ENCODE measurements around the gene PEAK1. TPM values are rescaled to one million over a fixed set of nuclear protein-coding genes. Genes with fewer than 3 reads are reported as not detected.
"Not testable (repeated sequence)": the region's sequence is repeated elsewhere in the genome, so short reads cannot be mapped to it uniquely, and the experiment has no call there.

The PEAK1 gene
- total RNA-seq, 2 donors from 2014 or later: 16.2 to 16.6 TPM

DNA sequence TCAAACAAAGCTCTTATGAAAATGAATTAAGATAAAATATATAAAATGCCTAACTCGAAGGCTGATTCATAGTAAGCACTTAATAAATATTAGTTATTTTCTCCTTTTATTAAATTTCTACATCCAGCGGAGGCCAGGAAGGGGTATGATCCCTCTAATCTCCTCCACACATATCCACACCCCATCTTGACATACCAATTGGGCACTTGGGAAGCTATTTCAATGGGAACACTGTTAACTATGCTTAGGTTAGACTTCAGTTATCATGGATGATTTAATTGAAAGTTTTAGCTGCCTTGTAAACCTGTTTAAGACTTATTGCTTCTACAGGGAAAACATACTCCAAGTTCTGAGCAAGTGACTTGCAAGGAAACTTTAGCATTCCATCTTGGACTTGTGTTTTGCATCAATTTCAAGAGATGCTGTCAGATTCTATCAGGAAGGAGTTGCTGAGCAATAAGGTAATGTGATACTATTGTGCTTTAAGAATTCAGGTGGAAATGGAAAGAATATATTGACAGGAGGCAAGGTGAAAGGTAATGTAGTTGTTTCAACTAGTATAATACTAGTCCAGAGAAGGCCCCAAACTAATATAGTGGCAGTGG is 228.6 kb downstream of the PEAK1 start:
- ATAC-seq (replicated peaks): no peak
- Mint-ChIP-seq H3K36me3 (ENCODE audit: low read depth) (no peaks in the 10 kb centered on the region), H3K4me3 (no peak overlapping the region), H3K4me1 (peaks cover 5% of the 10 kb centered on the region), H3K27me3 (no peaks in the 10 kb centered on the region), H3K27ac (no peak overlapping the region), H3K9me3 (no peaks in the 10 kb centered on the region)

DNA sequence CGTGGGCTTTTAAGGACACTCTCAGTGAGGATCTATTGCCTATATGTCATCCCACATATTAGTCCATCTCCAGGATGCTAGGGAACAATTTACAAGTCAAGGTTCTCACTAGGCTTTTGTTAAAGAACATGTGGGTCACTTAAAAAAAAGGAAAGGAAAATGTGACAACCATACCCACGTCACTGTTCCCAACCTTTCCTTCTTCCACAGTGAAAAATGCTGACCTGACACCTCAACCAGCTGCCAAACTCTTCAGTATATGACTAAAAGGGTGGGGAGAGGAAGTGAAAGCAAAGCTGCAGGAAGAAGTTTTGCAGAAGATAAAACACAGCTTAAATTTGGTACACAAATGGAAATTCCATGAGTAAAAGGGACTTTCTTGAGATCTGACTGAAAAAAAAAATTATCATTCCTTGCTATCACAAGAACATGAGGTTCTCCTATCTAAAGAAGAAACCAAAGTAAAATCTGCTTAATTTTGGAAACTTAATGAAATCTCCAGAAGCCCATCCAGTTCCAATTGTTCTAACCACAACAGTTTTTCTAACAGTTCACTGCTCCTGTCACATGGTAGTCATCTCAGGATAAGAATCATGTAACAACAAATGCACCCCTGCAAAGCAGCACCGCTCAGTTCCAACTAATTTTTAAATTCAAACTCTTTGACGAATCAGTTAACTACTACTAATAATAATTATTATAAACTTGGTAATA is 232.0 kb downstream of the PEAK1 start:
- H3K27ac Mint-ChIP-seq: peak overlapping the region; percentile 71
- H3K9me3 Mint-ChIP-seq: no peaks in the 10 kb centered on the region
- peaks cover 5% of the 10 kb centered on the region for H3K4me1 Mint-ChIP-seq

DNA sequence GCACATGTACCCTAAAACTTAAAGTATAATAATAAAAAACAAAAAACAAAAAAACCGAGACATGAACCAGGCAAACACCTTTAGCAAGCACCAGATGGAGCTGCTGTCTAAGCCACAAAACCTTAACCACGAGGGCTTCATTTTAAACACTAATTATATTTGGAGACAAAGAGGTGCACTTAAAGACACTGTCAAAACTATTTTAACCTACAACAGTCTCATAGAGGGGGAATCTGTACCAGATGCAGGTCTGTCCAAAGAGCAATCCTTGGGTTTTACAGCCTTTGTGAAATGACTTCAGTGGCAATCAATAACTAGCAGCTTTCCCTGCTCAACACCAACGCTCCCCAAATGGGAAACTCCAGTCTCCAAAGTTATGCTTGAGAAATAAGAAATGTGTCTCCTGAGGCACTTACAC is 233.3 kb downstream of the PEAK1 start:
- no peaks in the 10 kb centered on the region for H3K27me3 Mint-ChIP-seq
- no peaks in the 10 kb centered on the region for H3K9me3 Mint-ChIP-seq
- ATAC-seq (replicated peaks): no peak
- no peak overlapping the region for H3K4me3 Mint-ChIP-seq
- peaks cover 6% of the 10 kb centered on the region for H3K4me1 Mint-ChIP-seq
- no peaks in the 10 kb centered on the region for H3K36me3 Mint-ChIP-seq (ENCODE audit: low read depth)
- H3K27ac Mint-ChIP-seq: peak overlapping the region; percentile 71

More for the DNA sequence above, 232.0 kb downstream of the PEAK1 start:
- ATAC-seq (replicated peaks): peak; percentile 82
- Mint-ChIP-seq H3K27me3 (no peaks in the 10 kb centered on the region), H3K36me3 (ENCODE audit: low read depth) (no peaks in the 10 kb centered on the region), H3K4me3 (peak overlapping the region; percentile 50)

DNA sequence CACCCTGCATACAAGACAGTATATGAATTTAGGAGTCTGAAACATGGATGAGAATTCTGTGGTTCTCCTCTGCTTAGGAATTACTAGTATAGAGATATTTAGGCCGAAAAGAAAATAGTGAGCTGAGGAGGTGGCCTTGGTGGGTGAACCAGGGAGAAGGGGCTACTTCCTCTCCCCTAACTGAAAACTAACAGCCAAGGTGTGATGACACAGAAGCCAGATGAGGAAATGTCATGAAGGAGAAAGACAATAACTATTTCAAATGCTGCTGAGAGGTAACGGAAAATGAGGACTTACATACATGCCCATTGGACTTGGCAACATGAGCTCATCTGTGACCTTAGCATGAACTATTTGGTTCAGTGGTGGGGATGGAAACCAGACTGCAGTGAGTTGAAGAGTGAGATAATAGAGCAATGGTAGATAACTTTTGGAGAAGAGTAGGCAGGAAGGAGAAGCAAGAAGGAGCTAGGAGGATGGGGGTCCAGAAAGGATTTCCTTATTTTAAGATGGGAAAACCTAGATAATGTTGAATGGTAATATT is 234.6 kb downstream of the PEAK1 start:
- H3K4me1 Mint-ChIP-seq: peaks cover 14% of the 10 kb centered on the region
- no peak for ATAC-seq (replicated peaks)
- H3K9me3 Mint-ChIP-seq: no peaks in the 10 kb centered on the region
- H3K36me3 Mint-ChIP-seq (ENCODE audit: low read depth): no peaks in the 10 kb centered on the region
- H3K27ac Mint-ChIP-seq: peak overlapping the region; percentile 2
- no peaks in the 10 kb centered on the region for H3K27me3 Mint-ChIP-seq
- H3K4me3 Mint-ChIP-seq: no peak overlapping the region

DNA sequence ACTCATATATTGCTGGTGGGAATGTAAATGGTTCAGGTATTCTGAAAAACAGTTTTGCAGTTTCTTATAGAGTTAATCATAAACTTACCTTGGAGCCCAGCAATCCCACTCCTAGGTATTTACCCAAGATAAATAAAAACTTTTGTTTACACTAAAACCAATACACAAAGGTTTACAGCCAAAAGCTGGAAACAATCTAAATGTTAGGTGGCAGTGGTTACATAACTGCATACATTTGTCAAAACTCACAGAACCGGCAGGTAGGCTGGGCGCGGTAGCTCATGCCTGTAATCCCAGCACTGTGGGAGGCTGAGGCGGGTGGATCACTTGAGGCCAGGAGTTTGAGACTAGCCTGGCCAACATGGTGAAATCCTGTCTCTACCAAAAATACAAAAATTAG is 235.6 kb downstream of the PEAK1 start:
- not testable (repeated sequence) for H3K27ac Mint-ChIP-seq; H3K36me3 Mint-ChIP-seq (ENCODE audit: low read depth); ATAC-seq (replicated peaks); H3K9me3 Mint-ChIP-seq; H3K27me3 Mint-ChIP-seq; H3K4me3 Mint-ChIP-seq
- H3K4me1 Mint-ChIP-seq: peaks cover 20% of the 10 kb centered on the region

DNA sequence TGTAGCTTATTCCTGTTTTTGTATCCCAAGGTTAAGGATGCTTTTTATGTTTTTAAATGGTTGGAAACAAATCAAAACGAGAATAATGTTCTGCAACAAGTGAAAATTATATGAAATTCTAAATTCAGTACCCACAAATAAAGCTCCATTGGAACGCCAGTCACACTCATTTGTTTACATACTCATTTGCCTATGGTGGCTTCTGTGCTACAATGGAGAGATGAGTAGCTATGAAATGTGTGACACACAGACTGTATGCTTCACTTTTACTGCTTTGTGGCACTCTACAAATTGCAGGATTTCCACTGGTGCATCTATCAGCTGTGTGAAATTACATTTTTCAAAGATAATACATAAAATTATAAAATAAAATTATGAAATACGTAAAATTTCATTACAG is 236.8 kb downstream of the PEAK1 start:
- Mint-ChIP-seq H3K4me1 (peaks cover 20% of the 10 kb centered on the region), H3K36me3 (ENCODE audit: low read depth) (no peaks in the 10 kb centered on the region), H3K27me3 (no peaks in the 10 kb centered on the region), H3K4me3 (no peak overlapping the region), H3K9me3 (no peaks in the 10 kb centered on the region), H3K27ac (no peak overlapping the region)
- ATAC-seq (replicated peaks): no peak

DNA sequence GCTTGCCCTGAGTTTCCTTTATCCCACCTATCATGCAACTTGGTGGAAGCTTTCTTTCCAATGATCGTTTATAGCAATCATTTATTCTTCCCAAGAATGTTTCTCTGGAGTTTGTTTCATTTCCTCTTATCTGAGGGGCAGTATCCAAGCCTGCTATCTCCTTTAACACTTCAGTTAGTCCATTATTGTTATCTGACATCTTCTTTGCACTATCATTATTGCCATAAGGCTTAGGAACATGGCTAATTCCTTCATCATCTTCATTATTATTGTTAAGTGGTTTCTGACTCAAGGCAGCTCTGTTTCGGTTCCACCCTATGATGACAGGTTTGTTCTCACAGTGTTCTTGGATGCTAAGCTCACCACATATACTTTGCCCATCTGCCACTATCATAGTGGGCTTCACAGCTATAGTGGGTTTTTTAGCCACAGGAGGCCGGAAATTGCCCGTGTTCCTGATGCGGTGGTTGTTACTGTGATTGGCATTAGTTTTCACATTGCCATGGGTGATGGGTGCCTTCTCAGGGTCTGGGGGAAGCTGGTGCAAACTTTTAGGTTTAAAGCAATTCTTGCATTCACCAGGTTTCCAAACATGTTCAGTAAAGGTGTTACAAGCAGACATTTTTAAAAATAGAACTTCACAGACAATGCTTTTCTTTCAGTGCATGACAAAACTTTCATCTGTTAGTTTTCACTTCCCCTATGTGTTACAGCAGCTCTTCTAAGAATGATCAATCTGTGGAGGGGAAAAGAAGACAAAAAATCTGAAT is 238.4 kb downstream of the PEAK1 start:
- no peak overlapping the region for H3K4me3 Mint-ChIP-seq
- no peaks in the 10 kb centered on the region for H3K36me3 Mint-ChIP-seq (ENCODE audit: low read depth)
- H3K9me3 Mint-ChIP-seq: no peaks in the 10 kb centered on the region
- peaks cover 15% of the 10 kb centered on the region for H3K4me1 Mint-ChIP-seq
- H3K27ac Mint-ChIP-seq: peak overlapping the region; percentile 55
- ATAC-seq (replicated peaks): peak; percentile 62
- H3K27me3 Mint-ChIP-seq: no peaks in the 10 kb centered on the region

DNA sequence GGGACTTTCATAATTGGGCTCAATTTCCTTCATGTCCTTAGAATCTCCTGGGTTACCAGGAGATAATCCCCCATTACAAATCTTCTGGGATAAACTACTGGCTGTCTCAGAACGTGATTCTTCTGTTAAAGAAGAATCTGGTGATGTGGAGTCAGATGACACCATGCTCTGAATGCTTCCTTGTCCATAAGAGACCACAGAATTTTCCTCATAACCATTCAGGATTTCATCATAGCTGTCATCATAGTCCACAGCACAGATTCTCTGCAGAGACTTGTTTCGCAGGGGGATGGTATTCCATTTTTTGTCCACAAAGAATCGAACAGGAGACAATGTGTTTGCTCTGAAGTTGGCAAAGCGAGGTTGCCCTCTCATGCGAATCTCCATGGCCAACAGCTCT is 239.1 kb downstream of the PEAK1 start:
- Mint-ChIP-seq H3K36me3 (ENCODE audit: low read depth) (no peaks in the 10 kb centered on the region), H3K27ac (peak overlapping the region; percentile 55), H3K9me3 (no peaks in the 10 kb centered on the region), H3K4me3 (no peak overlapping the region), H3K4me1 (peaks cover 15% of the 10 kb centered on the region), H3K27me3 (no peaks in the 10 kb centered on the region)
- no peak for ATAC-seq (replicated peaks)

DNA sequence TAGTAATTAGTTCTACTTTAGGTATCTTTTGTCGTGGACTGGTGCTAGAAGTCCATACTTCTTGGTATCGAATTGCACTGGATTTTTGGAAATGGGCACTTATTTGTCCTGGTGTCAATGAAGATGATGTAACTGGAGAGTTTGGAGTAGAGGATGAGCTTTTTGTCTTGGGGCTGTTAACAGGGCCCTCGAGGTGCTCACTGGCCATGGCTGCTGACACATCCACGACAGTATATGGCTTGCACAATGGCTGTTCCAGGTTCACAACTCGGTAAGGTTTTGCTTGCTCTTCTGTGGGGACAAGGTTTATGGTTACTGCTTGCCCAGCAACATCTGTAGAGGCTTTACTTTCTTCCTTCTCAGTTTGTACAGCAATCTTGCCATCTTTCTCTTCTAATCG is 239.6 kb downstream of the PEAK1 start:
- no peak for ATAC-seq (replicated peaks)
- Mint-ChIP-seq H3K4me3 (peak overlapping the region; percentile 0), H3K4me1 (peaks cover 15% of the 10 kb centered on the region)

DNA sequence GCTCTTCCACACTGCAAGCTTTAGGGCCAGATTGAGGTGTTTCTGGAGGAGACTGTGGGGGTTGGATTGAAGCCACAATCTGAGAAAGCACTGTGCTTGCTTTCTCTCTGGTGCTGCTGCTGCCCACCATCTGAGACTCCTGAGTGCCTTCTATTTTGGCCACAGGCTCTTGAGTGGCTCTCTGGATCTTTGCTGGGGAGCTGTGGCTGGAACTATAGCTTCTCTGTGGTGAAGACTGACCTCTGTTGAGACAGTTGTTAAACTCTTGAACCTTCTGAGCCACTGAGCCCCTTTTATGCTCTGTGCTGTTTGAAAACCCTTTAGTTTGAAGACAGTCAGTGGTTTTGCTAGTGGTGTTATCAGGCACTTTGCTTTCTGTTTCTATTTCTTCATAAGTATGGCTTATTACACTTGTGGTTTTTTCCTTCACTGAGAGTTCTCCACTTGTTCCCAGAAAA is 240.3 kb downstream of the PEAK1 start:
- H3K4me3 Mint-ChIP-seq: peak overlapping the region; percentile 0
- no peaks in the 10 kb centered on the region for H3K36me3 Mint-ChIP-seq (ENCODE audit: low read depth)
- no peaks in the 10 kb centered on the region for H3K9me3 Mint-ChIP-seq
- peak; percentile 56 for ATAC-seq (replicated peaks)
- peaks cover 15% of the 10 kb centered on the region for H3K4me1 Mint-ChIP-seq
- H3K27ac Mint-ChIP-seq: peak overlapping the region; percentile 6
- no peaks in the 10 kb centered on the region for H3K27me3 Mint-ChIP-seq

More for the DNA sequence above, 239.6 kb downstream of the PEAK1 start:
- Mint-ChIP-seq H3K9me3 (no peaks in the 10 kb centered on the region), H3K36me3 (ENCODE audit: low read depth) (no peaks in the 10 kb centered on the region), H3K27me3 (no peaks in the 10 kb centered on the region), H3K27ac (peak overlapping the region; percentile 6)

DNA sequence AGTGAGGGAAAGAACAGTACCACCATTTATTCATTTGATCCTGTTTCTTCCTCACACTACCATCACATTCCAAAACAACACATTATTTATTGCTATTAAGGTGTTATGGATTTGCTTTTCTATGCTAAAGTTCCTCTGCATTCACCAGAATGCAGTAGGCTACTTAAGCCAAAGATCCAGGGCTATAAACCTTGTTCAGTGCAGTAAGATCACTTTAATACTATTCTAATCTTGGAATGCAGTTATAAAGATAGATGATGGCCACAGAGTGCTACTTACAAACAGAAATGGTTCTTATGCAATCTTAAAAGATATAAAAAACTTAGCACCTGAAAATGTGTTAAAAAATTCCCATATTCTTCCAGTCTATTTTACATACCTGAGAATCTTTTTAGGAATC is 241.5 kb downstream of the PEAK1 start:
- no peaks in the 10 kb centered on the region for H3K27me3 Mint-ChIP-seq
- no peak for ATAC-seq (replicated peaks)
- H3K36me3 Mint-ChIP-seq (ENCODE audit: low read depth): no peaks in the 10 kb centered on the region
- no peak overlapping the region for H3K27ac Mint-ChIP-seq
- H3K4me3 Mint-ChIP-seq: no peak overlapping the region
- peaks cover 18% of the 10 kb centered on the region for H3K4me1 Mint-ChIP-seq
- peaks cover 3% of the 10 kb centered on the region for H3K9me3 Mint-ChIP-seq

DNA sequence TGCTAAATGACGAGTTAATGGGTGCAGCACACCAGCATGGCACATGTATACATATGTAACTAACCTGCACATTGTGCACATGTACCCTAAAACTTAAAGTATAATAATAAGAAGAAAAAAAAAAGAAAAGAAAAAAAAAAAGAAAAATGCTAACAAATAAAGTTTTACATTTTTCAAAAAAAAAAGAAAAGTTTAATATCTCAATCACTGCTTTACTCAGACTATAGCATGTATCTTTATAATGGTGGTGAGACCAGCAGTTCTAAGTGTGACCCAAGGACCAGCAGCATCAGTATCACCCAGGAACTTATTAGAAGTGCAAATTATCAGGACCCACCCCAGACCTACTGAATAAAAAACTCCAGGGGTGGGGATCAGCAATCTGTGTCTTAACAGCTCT is 243.8 kb downstream of the PEAK1 start:
- not testable (repeated sequence) for H3K9me3 Mint-ChIP-seq, H3K27ac Mint-ChIP-seq, H3K27me3 Mint-ChIP-seq

DNA sequence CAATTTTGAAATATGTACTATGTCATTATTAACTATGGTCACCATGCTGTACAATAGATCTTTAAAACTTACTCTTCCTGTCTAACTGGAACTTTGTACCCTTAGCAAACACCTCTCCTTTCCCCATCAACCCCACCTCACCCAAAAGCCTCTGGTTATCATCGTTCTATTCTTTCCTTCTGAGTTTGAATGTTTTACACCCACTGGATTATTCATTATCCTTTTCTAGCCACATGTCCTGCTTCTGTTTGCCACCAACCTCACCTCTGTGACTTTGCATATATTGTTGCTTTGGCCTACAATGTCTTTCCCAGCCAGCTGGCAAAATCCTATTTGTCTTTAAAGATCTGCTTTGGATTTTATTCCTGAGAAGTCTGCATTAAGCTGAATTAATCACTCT is 246.4 kb downstream of the PEAK1 start:
- Mint-ChIP-seq H3K27me3 (no peaks in the 10 kb centered on the region), H3K4me3 (no peak overlapping the region), H3K27ac (no peak overlapping the region), H3K9me3 (peaks cover 4% of the 10 kb centered on the region), H3K36me3 (ENCODE audit: low read depth) (no peaks in the 10 kb centered on the region), H3K4me1 (peaks cover 4% of the 10 kb centered on the region)
- no peak for ATAC-seq (replicated peaks)

More for the DNA sequence above, 243.8 kb downstream of the PEAK1 start:
- H3K36me3 Mint-ChIP-seq (ENCODE audit: low read depth); ATAC-seq (replicated peaks); H3K4me3 Mint-ChIP-seq: not testable (repeated sequence)
- H3K4me1 Mint-ChIP-seq: peaks cover 14% of the 10 kb centered on the region

DNA sequence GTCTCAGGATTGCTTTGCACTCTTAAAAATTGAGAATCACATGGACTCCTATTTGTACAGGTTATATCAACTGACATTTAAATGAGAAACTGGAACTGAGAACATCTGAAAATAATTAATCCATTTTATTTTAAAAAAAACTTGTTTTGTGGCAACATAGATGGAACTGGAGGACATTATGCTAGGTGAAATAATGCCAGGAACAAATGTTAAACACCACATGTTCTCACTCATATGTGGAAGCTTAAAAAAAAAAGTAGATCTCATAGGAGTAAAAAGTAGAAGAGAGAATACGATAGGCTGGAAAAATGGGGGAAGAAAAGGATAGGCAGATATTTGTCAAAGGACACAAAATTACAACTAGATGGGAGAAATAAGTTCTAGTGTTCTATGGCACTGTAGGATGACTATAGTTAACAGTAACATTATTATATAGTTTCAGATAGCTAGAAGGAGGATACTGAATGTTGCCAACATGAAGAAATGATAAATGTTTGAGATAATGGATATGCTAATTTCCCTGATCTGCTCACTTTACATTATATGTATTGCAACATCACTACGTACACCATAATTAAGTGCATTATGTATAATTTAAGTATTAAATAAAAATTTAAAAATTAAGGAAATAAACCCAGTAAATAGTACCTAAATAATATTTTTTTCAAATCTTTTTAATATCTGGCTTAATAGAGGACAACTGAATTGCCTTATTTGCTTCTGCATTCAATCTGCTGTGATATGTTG is 248.5 kb downstream of the PEAK1 start:
- Mint-ChIP-seq H3K9me3 (peaks cover 4% of the 10 kb centered on the region), H3K27ac (no peak overlapping the region), H3K36me3 (ENCODE audit: low read depth) (no peaks in the 10 kb centered on the region), H3K27me3 (no peaks in the 10 kb centered on the region), H3K4me1 (peaks cover 4% of the 10 kb centered on the region), H3K4me3 (no peak overlapping the region)
- ATAC-seq (replicated peaks): no peak

Data from activated T-helper 17 cell treated with anti-CD3 and anti-CD28 coated beads, Interleukin-2, amount 50 U/mL, for 72 hours (primary cell).